GM19468 (cell line): ENCODE data around the gene VTCN1.
"Not testable (repeated sequence)": the region's sequence is repeated elsewhere in the genome, so short reads cannot be mapped to it uniquely, and the experiment has no call there.

ENCODE experiments used
- ATAC-seq: cut with Tn5 transposase; IDR thresholded peaks from one replicate; pipeline ENCODE4 v1.9.1; 2021; ENCODE audit warnings: mild to moderate bottlenecking, moderate library complexity, moderate number of reproducible peaks; ENCODE audit not compliant: unreplicated experiment; ENCODE audit errors: extremely low read depth

The VTCN1 gene

DNA sequence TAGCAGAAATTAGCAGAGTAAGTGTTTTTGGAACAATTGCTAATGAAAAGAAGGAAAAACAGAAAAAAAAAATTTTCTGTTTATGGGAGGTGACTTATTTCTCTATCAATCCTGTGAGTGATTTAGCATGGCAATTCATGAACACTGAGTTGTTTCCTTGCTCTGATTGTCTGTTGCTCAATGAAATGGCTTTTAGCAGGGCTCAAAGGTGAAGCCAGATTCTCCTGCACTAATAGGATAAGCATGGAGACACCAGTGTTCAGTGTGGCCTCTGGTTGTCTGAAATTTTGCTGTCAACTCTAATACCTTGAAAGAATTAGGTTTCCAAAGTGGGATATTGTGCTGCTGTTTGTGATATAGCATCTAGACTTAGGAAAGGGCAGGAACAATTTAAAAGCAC, 105.0 kb downstream of the VTCN1 start:
- ATAC-seq, result no peak

- no peak for ATAC-seq
Observed at GRCh38 chr1:117104986-117105385, 105.7 kb downstream of the VTCN1 start.

DNA sequence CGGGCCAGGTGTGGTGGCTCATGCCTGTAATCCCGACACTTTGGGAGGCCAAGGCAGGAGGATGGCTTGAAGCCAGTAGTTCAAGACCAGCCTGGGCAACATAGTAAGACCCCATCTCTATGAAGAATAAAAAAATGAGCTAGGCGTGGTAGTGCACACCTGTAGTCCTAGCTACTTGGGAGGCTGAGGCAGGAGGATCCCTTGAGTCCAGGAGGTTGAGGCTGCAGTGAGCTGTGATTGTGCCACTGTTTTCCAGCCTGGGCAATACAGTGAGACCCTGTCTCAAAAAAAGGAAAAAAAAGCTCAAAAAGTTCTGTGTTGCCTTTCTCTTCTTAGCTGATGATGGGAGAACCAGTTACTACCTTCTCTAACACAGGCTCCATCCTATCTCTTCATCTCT, 108.9 kb downstream of the VTCN1 start:
- ATAC-seq, result not testable (repeated sequence)

DNA sequence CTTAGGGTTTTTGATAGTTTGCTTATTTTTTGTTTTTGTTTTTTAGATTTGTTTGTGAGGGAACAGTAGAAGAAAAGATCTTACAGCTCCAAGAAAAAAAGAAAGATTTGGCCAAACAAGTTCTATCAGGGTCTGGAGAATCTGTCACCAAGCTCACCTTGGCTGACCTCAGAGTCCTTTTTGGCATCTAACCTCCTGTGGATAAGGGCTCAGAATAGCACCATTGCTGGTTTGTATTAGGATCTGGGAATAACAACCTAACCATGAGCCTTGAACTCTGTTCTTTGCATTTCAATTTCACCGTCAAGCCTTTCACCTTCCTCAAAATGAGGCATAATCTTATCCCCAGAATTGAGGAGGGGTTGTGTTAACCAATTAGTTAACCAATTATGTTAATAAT, 109.4 kb downstream of the VTCN1 start:
- no peak for ATAC-seq

DNA sequence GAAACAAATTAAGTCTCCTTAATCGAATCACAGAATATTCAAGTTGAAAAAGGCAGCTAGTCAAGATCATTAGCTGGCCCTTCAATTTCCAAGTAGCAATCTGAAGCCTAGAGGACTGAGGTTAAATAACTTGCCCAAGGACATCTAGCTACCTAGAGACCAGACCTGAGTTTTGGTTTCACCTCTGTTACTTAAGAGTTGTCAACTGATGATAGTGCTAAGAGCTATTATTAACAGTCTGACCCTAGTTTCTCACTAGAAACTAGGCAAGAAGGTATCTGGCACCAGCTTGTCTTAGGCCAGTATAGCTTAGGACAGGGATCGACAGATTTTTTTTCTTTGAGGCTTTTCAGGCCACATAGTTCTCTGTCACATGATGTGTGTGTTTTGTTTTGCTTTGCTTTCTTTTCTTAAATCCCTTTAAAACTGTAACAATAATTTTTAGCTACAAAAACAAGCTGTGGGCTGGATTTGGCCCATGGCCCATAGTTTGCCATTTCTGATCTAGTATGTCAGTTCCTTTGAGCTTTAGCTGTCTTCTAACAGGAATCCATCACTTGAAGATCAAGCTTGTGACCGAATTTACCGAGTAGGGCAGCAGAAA, 112.3 kb downstream of the VTCN1 start:
- no peak for ATAC-seq

GRCh38 chr1:117097443-117097842, 113.3 kb downstream of the VTCN1 start:
- no peak for ATAC-seq

DNA sequence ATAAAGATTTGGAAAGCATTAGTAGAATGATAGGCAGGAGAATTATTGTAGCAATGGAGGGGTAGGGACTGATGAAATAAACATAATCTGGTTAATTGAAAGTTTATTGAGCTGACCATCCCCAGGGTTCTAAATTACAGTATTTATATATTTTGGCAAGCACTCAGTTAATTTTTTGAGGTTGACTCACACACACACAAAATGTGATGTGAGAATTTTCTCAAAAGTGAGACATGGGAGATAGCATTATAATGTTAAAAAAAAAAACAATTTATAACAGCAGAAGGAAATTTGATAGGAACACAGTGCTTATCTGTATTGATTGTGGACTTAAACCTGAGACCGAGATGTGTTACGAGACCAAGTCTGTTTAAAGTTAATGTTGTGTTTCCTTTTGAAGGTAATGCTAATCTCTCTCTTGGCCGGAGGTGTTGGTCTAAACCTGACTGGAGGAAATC, 113.7 kb downstream of the VTCN1 start:
- no peak for ATAC-seq

- no peak for ATAC-seq
Observed at GRCh38 chr1:117094841-117095604, 115.7 kb downstream of the VTCN1 start.

- ATAC-seq, result peak; percentile 79
Observed at GRCh38 chr1:117093870-117094621, 116.7 kb downstream of the VTCN1 start.
